SK-N-SH (cell line): ENCODE data around the gene DNAH11. TPM values are rescaled to one million over a fixed set of nuclear protein-coding genes. Genes with fewer than 3 reads are reported as not detected.

Source experiments
- CTCF ChIA-PET: fragments of 300-600, 350-600 bp; formaldehyde crosslinking; extraction: SDS; loops from one replicate; lab custom pipeline; 2021; lab: Yijun Ruan, JAX
- POLR2A ChIA-PET: fragments of 350-600 bp; sonication (Branson Sonifier 250); formaldehyde crosslinking; extraction: SDS; loops from one replicate; lab custom pipeline; 2020; ENCODE audit warnings: antibody characterized with exemption, inconsistent platforms; lab: Yijun Ruan, JAX
- DNase-seq: peaks from one replicate; pipeline ENCODE4 v3.0.0; 2012
- H2AFZ ChIP-seq: fragments of 200-600 bp; sonication (generic); 2 replicates; pipeline ENCODE4 v1.8.1; 2016; ENCODE audit warnings: antibody characterized with exemption, mild to moderate bottlenecking, low read depth
- H3F3A ChIP-seq: fragments of 200-600 bp; sonication (generic); replicated peaks from 2 replicates; pipeline ENCODE3; 2016; ENCODE audit warnings: antibody characterized with exemption, mild to moderate bottlenecking; ENCODE audit not compliant: insufficient read depth
- H3K27ac ChIP-seq, 2 experiments: fragments of 200-500 bp in 1 of 2; fragments of 200-600 bp in 1 of 2; sonication (Bioruptor generic) in 1 of 2; sonication (generic), shearing (Covaris generic) in 1 of 2; 2 replicates each; pipeline versions ENCODE4 v1.5.1 to v1.6.1; 2014 to 2016; ENCODE audit warnings: low read depth in 2 of 2, inconsistent platforms in 1 of 2, low read length in 1 of 2, mild to moderate bottlenecking in 1 of 2, mixed read lengths in 1 of 2
- H3K27me3 ChIP-seq: fragments of 200-600 bp; sonication (generic), shearing (Covaris generic); 2 replicates; pipeline ENCODE4 v1.6.1; 2016; ENCODE audit warnings: mixed run types; ENCODE audit not compliant: insufficient read depth
- H3K36me3 ChIP-seq, 2 experiments: fragments of 200-500 bp in 1 of 2; fragments of 200-600 bp in 1 of 2; sonication (Bioruptor generic) in 1 of 2; sonication (generic) in 1 of 2; replicated peaks in 1 of 2; 2 replicates each; pipeline versions ENCODE3 to v1.5.1; 2014 to 2016; ENCODE audit warnings: low read length in 1 of 2, mild to moderate bottlenecking in 1 of 2; ENCODE audit not compliant: insufficient read depth in 2 of 2, control insufficient read depth in 1 of 2
- H3K4me1 ChIP-seq, 2 experiments: fragments of 200-500 bp in 1 of 2; fragments of 200-600 bp in 1 of 2; sonication (Bioruptor generic) in 1 of 2; sonication (generic), shearing (Covaris generic) in 1 of 2; 2 replicates each; pipeline versions ENCODE4 v1.5.1 to v1.6.1; 2014 to 2016; ENCODE audit warnings: low read depth in 1 of 2, low read length in 1 of 2, mixed run types in 1 of 2; ENCODE audit not compliant: insufficient read depth in 2 of 2, control insufficient read depth in 1 of 2
- H3K4me2 ChIP-seq: fragments of 200-600 bp; sonication (generic), shearing (Covaris generic); 2 replicates; pipeline ENCODE4 v1.6.1; 2017; ENCODE audit warnings: mixed run types
- H3K4me3 ChIP-seq, 2 experiments: fragments of 200-500 bp in 1 of 2; fragments of 200-600 bp in 1 of 2; sonication (Bioruptor generic) in 1 of 2; sonication (generic), shearing (Covaris generic) in 1 of 2; 2 replicates each; pipeline versions ENCODE4 v1.5.1 to v1.8.1; 2014 to 2016; ENCODE audit warnings: low read depth in 2 of 2, inconsistent platforms in 1 of 2, low read length in 1 of 2, mild to moderate bottlenecking in 1 of 2, mixed read lengths in 1 of 2, moderate library complexity in 1 of 2
- H3K79me2 ChIP-seq: fragments of 200-600 bp; sonication (generic); 2 replicates; pipeline ENCODE4 v1.8.1; 2017; ENCODE audit warnings: mild to moderate bottlenecking; ENCODE audit not compliant: insufficient read depth
- H3K9ac ChIP-seq: fragments of 200-600 bp; sonication (generic); 2 replicates; pipeline ENCODE4 v1.6.1; 2017; ENCODE audit warnings: mixed run types
- H3K9me2 ChIP-seq: fragments of 200-600 bp; sonication (generic); 2 replicates; pipeline ENCODE4 v1.6.1; 2017; ENCODE audit warnings: mixed run types
- H3K9me3 ChIP-seq: fragments of 200-600 bp; sonication (generic); 2 replicates; pipeline ENCODE4 v1.6.1; 2017; ENCODE audit warnings: mixed run types, mild to moderate bottlenecking, moderate library complexity
- H4K20me1 ChIP-seq: fragments of 200-600 bp; sonication (generic); 2 replicates; pipeline ENCODE4 v1.6.1; 2017; ENCODE audit warnings: mild to moderate bottlenecking, mixed run types; ENCODE audit not compliant: insufficient read depth
- CHD2 ChIP-seq: fragments of 150-350 bp; IDR thresholded peaks from 2 replicates; pipeline ENCODE4 v1.6.1; 2018; ENCODE audit warnings: low read length; ENCODE audit not compliant: partially characterized antibody
- ELF1 ChIP-seq: IDR thresholded peaks from 2 replicates; pipeline ENCODE4 v1.4.0; 2012
- EZH2phosphoT487 ChIP-seq: fragments of 200-600 bp; sonication (generic); IDR thresholded peaks from 2 replicates; pipeline ENCODE4 v1.6.1; 2017; ENCODE audit warnings: low read depth, mixed run types, mild to moderate bottlenecking, antibody characterized with exemption, moderate library complexity, borderline replicate concordance
- FOSL2 ChIP-seq: IDR thresholded peaks from 2 replicates; pipeline ENCODE4 v1.4.0; 2012; ENCODE audit warnings: low read depth, mild to moderate bottlenecking, moderate library complexity, borderline replicate concordance
- GATA2 ChIP-seq: sonication (generic); formaldehyde crosslinking; IDR thresholded peaks from 2 replicates; pipeline ENCODE4 v1.5.0; 2020; ENCODE audit warnings: mild to moderate bottlenecking, missing genetic modification reagents
- MAX ChIP-seq: IDR thresholded peaks from 2 replicates; pipeline ENCODE4 v1.4.0; 2012; ENCODE audit warnings: low read depth
- NFIC ChIP-seq: IDR thresholded peaks from 2 replicates; pipeline ENCODE4 v1.4.0; 2012; ENCODE audit warnings: borderline replicate concordance
- NRF1 ChIP-seq: IDR thresholded peaks from 2 replicates; pipeline ENCODE4 v1.6.1; 2012; ENCODE audit warnings: low read depth, mild to moderate bottlenecking, low read length
- PBX3 ChIP-seq: IDR thresholded peaks from 2 replicates; pipeline ENCODE4; 2012
- POLR2AphosphoS5 ChIP-seq: IDR thresholded peaks from 2 replicates; pipeline ENCODE4 v1.6.1; 2012; ENCODE audit warnings: low read depth, low read length
- REST ChIP-seq: IDR thresholded peaks from 2 replicates; pipeline ENCODE4 v1.6.1; 2012; ENCODE audit warnings: mild to moderate bottlenecking, low read depth, low read length, moderate library complexity
- RFX5 ChIP-seq: IDR thresholded peaks from 2 replicates; pipeline ENCODE4 v1.6.1; 2012; ENCODE audit warnings: mild to moderate bottlenecking, improper control_type of control experiment, low read length
- RXRA ChIP-seq: IDR thresholded peaks from 2 replicates; pipeline ENCODE4 v1.4.0; 2012; ENCODE audit warnings: low read depth, mild to moderate bottlenecking, borderline replicate concordance
- SIN3A ChIP-seq: IDR thresholded peaks from 2 replicates; pipeline ENCODE4 v1.6.1; 2012; ENCODE audit warnings: low read depth, mild to moderate bottlenecking, low read length, moderate library complexity, borderline replicate concordance
- SMC3 ChIP-seq: IDR thresholded peaks from 2 replicates; pipeline ENCODE4 v1.6.1; 2012; ENCODE audit warnings: low read depth, low read length, improper control_type of control experiment
- TEAD4 ChIP-seq: IDR thresholded peaks from 2 replicates; pipeline ENCODE4 v1.4.0; 2012; ENCODE audit warnings: mild to moderate bottlenecking, borderline replicate concordance; ENCODE audit not compliant: insufficient read depth
- USF1 ChIP-seq: IDR thresholded peaks from 2 replicates; pipeline ENCODE4 v1.4.0; 2012; ENCODE audit warnings: low read depth, borderline replicate concordance
- YY1 ChIP-seq: IDR thresholded peaks from 2 replicates; pipeline ENCODE4 v1.4.0; 2012; ENCODE audit warnings: low read depth, mild to moderate bottlenecking
- ZBTB33 ChIP-seq: IDR thresholded peaks from 2 replicates; pipeline ENCODE4 v1.4.0; 2012; ENCODE audit warnings: low read depth, borderline replicate concordance
- WGBS: methylation state at CpG from one replicate; pipeline ENCODE4 v1.1.6; 2017; ENCODE audit warnings: low lambda C conversion rate; 5-methylcytosine and 5-hydroxymethylcytosine counted together
- polyA plus RNA-seq, 3 experiments: library from polyadenylated mRNA; depleted of rRNA; stranded (reverse); fragments of >200 nt; gene quantifications; 2 replicates each; pipeline ENCODE4 v1.2.3, GENCODE V29; 2012

Gene DNAH11
- polyA plus RNA-seq (2012; rRNA removed), result 0.77 and 1.2 TPM in 2 replicates
- 0.33 and 0.67 TPM in 2 replicates for polyA plus RNA-seq (2012; cell fraction: cytosol; rRNA removed)
- 1.3 and 1.8 TPM in 2 replicates for polyA plus RNA-seq (2012; cell fraction: nucleus; rRNA removed)

GRCh38 chr7:21542891-21543527, at the start of gene DNAH11:
Gene DNAH11 (plus strand): TSS chr7:21543039. CDS start chr7:21543246, 207 bp downstream.
- H4K20me1 ChIP-seq, result no peaks in the 10 kb centered on the region
- no peaks in the 10 kb centered on the region; a peak in 1 of 4 replicates for H3K4me1 ChIP-seq
- H3K79me2 ChIP-seq, result no peaks in the 10 kb centered on the region
- peaks cover 46% of the 10 kb centered on the region for H3K27me3 ChIP-seq
- peak within 1 kb of the TSS; percentile 59 for H3K4me2 ChIP-seq
- POLR2A ChIA-PET, result no interaction called here
- peak within 1 kb of the TSS; percentile 20; the same call in 1 of the 2 replicates for H2AFZ ChIP-seq
- DNase-seq, result peak; percentile 50
- H3K4me3 ChIP-seq, result peak within 1 kb of the TSS; percentile 19 to 22; a peak in 1 of 4 replicates
- TF ChIP-seq CHD2, result no peak
- no peak for TF ChIP-seq NRF1
- no peak for TF ChIP-seq TEAD4
- TF ChIP-seq YY1, result no peak
- no peak for TF ChIP-seq PBX3
- TF ChIP-seq GATA2 (CRISPR knock-in tag), result no peak
- TF ChIP-seq NFIC, result no peak
- no peak for TF ChIP-seq FOSL2
- no peak for TF ChIP-seq RXRA
- no peak for TF ChIP-seq SIN3A
- no peak for TF ChIP-seq USF1
- TF ChIP-seq RFX5, result no peak
- no peak for TF ChIP-seq POLR2AphosphoS5
- TF ChIP-seq EZH2phosphoT487, result no peak
- no peak within 1 kb of the TSS for H3K9ac ChIP-seq
- no peaks in the 10 kb centered on the region for H3K9me3 ChIP-seq
- CTCF ChIA-PET, result no interaction called here
- no peaks in the 10 kb centered on the region for H3K9me2 ChIP-seq
- no peaks in the 10 kb centered on the region for H3K36me3 ChIP-seq
- 8% methylated on average over 28 of the region's 66 CpGs for WGBS
- H3F3A ChIP-seq, result no peaks in the 10 kb centered on the region
- no peak within 1 kb of the TSS for H3K27ac ChIP-seq

- Histone ChIP-seq H2AFZ (no peak overlapping the region), H3K4me1 (no peaks in the 10 kb centered on the region), H3K27me3 (no peaks in the 10 kb centered on the region), H3K36me3 (peaks cover 2 to 3% of the 10 kb centered on the region in 2 experiments), H3K9me2 (no peaks in the 10 kb centered on the region), H3K9me3 (peaks cover 23% of the 10 kb centered on the region), H4K20me1 (no peaks in the 10 kb centered on the region), H3K79me2 (no peaks in the 10 kb centered on the region), H3F3A (no peaks in the 10 kb centered on the region), H3K9ac (no peak overlapping the region), H3K4me2 (no peak overlapping the region), H3K4me3 (no peak overlapping the region), H3K27ac (no peak overlapping the region)
- POLR2A ChIA-PET, result no interaction called here
- no peak for DNase-seq
- CTCF ChIA-PET, result no interaction called here
- TF ChIP-seq REST (no peak), NFIC (no peak), NRF1 (no peak), ELF1 (no peak), SMC3 (no peak), RXRA (no peak), MAX (no peak), ZBTB33 (no peak), GATA2 (CRISPR knock-in tag) (no peak), CHD2 (no peak), TEAD4 (no peak)
These were observed 47.1 kb upstream of the DNAH11 start for GRCh38 chr7:21495731-21496130.
